ENCODE measurements around the gene USP25.
A peak's percentile ranks its signal among the peaks of the same experiment; 100 is the strongest.

DNA sequence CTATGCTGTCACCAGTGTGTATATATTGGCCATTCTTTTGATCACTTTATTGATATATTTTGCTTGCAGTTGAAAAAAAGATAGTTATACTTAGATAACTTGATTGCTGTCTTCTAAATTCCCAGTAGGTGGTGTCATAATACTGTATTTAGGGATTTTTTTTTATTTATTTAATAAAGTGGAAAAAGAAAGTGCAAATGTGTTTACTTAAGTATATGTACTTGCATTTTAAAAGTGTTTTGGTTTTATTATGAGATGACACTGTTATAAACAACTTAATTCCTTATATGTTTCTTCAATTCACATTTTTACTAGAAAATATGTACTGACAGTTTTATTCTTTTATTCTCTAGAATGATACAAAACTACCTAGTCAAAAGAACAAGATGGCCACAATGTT is 164.8 kb downstream of the USP25 start:
- TF ChIP-seq POLR2A (IDR thresholded peaks at IDR 0.05) (no peak), CTCF (IDR thresholded peaks at IDR 0.05) (peak in 1 of 3 experiments; percentile 32)

Measured in testis (tissue), 2 donors.